Bronchial epithelial cell (primary cell): ENCODE data around the gene GRIN3A. TPM values are rescaled to one million over a fixed set of nuclear protein-coding genes. Genes with fewer than 3 reads are reported as not detected.
A peak's percentile ranks its signal among the peaks of the same experiment; 100 is the strongest.

Experiments
- DNase-seq: peaks from one replicate; pipeline ENCODE4 v3.0.0-alpha.2; 2010; ENCODE audit warnings: low read depth
- FAIRE-seq: peaks from 2 replicates; lab custom pipeline; 2011; peaks lifted over from hg19 to GRCh38; lab: Jason Lieb, UNC
- H3K27me3 ChIP-seq: 2 replicates; pipeline ENCODE4 v1.5.1; 2011; ENCODE audit warnings: low read length; ENCODE audit not compliant: control insufficient read depth, insufficient read depth
- H3K36me3 ChIP-seq: 2 replicates; pipeline ENCODE4 v1.5.1; 2011; ENCODE audit warnings: low read length; ENCODE audit not compliant: control insufficient read depth, insufficient read depth
- H3K4me3 ChIP-seq: 2 replicates; pipeline ENCODE4 v1.5.1; 2011; ENCODE audit warnings: mild to moderate bottlenecking, low read depth, low read length, control low read depth
- CTCF ChIP-seq: IDR thresholded peaks from 2 replicates; pipeline ENCODE4 v1.5.1; 2011; ENCODE audit warnings: mild to moderate bottlenecking, moderate library complexity, low read length, control low read depth, inconsistent platforms; ENCODE audit not compliant: insufficient read depth, severe bottlenecking
- total RNA-seq: library from RNA; depleted of rRNA; stranded (reverse); fragments of >200 nt; gene quantifications from 2 replicates; pipeline ENCODE4 v1.2.1, GENCODE V29; 2014

GRIN3A gene
- total RNA-seq, 1 donor from 2014 or later: not detected

- Histone ChIP-seq H3K27me3 (no peaks in the 10 kb centered on the region), H3K36me3 (no peaks in the 10 kb centered on the region), H3K4me3 (no peak overlapping the region)
- FAIRE-seq (no peak), DNase-seq (no peak)
- peak; percentile 57 for TF ChIP-seq CTCF
These were observed 27.0 kb downstream of the GRIN3A start for GRCh38 chr9:101711330-101711941.

- no peak for TF ChIP-seq CTCF
- no peak overlapping the region for H3K4me3 ChIP-seq
- H3K27me3 ChIP-seq: no peaks in the 10 kb centered on the region
- DNase-seq (no peak), FAIRE-seq (no peak)
- no peaks in the 10 kb centered on the region for H3K36me3 ChIP-seq
These were observed 29.6 kb downstream of the GRIN3A start for GRCh38 chr9:101708855-101709254.

GRCh38 chr9:101707721-101708120 is 30.7 kb downstream of the GRIN3A start:
- H3K27me3 ChIP-seq: no peaks in the 10 kb centered on the region
- FAIRE-seq: no peak
- no peak for TF ChIP-seq CTCF
- no peak overlapping the region for H3K4me3 ChIP-seq
- H3K36me3 ChIP-seq: no peaks in the 10 kb centered on the region
- DNase-seq: no peak

- no peak for TF ChIP-seq CTCF
- Histone ChIP-seq H3K4me3 (no peak overlapping the region), H3K27me3 (no peaks in the 10 kb centered on the region), H3K36me3 (no peaks in the 10 kb centered on the region)
- DNase-seq: no peak
- FAIRE-seq: no peak
These were observed 31.4 kb downstream of the GRIN3A start for GRCh38 chr9:101706997-101707396.

- Histone ChIP-seq H3K27me3 (no peaks in the 10 kb centered on the region), H3K36me3 (no peaks in the 10 kb centered on the region), H3K4me3 (no peak overlapping the region)
- no peak for TF ChIP-seq CTCF
- DNase-seq (peak; percentile 18), FAIRE-seq (no peak)
These were observed 32.1 kb downstream of the GRIN3A start for GRCh38 chr9:101706261-101706798.
